BE2C (cell line): ENCODE data around the gene PCSK5.

ENCODE experiments used
- DNase-seq: peaks from one replicate; pipeline ENCODE4 v3.0.0-alpha.2; 2020
- H3K27me3 ChIP-seq: fragments of 250-450 bp; sonication (Bioruptor Pico); 2 replicates; pipeline ENCODE4 v1.5.1; 2020; ENCODE audit warnings: mild to moderate bottlenecking
- H3K36me3 ChIP-seq: fragments of 250-450 bp; sonication (Bioruptor Pico); 2 replicates; pipeline ENCODE4 v1.5.1; 2020; ENCODE audit warnings: mild to moderate bottlenecking
- H3K4me1 ChIP-seq: fragments of 250-450 bp; sonication (Bioruptor Pico); 2 replicates; pipeline ENCODE4 v1.5.1; 2020
- H3K4me3 ChIP-seq: 2 replicates; pipeline ENCODE4 v1.5.1; 2011; ENCODE audit warnings: low read depth, low read length
- H3K9me3 ChIP-seq: fragments of 250-450 bp; sonication (Bioruptor Pico); 2 replicates; pipeline ENCODE4 v1.5.1; 2020
- CTCF ChIP-seq: IDR thresholded peaks from 2 replicates; pipeline ENCODE4 v1.5.1; 2012; ENCODE audit warnings: mild to moderate bottlenecking, low read depth, low read length

Gene PCSK5

GRCh38 chr9:75880618-75881017 lies 9.9 kb upstream of the PCSK5 start:
- Histone ChIP-seq H3K4me3 (no peak overlapping the region), H3K9me3 (no peaks in the 10 kb centered on the region), H3K4me1 (no peaks in the 10 kb centered on the region), H3K36me3 (no peaks in the 10 kb centered on the region), H3K27me3 (0 out of 2 replicates have a peak, but pooled peaks cover 3% of the 10 kb centered on the region)
- DNase-seq = no peak
- TF ChIP-seq CTCF = no peak

- no peaks in the 10 kb centered on the region for H3K36me3 ChIP-seq
- TF ChIP-seq CTCF = no peak
- H3K4me3 ChIP-seq = no peak overlapping the region
- no peak for DNase-seq
- no peaks in the 10 kb centered on the region for H3K9me3 ChIP-seq
- H3K27me3 ChIP-seq = peaks cover 3% of the 10 kb centered on the region; the same call in 1 of the 2 replicates
- H3K4me1 ChIP-seq = no peaks in the 10 kb centered on the region
Observed at GRCh38 chr9:75881761-75882160, 8.7 kb upstream of the PCSK5 start.

- DNase-seq = no peak
Observed at GRCh38 chr9:75885652-75886051, 4.8 kb upstream of the PCSK5 start.

DNA sequence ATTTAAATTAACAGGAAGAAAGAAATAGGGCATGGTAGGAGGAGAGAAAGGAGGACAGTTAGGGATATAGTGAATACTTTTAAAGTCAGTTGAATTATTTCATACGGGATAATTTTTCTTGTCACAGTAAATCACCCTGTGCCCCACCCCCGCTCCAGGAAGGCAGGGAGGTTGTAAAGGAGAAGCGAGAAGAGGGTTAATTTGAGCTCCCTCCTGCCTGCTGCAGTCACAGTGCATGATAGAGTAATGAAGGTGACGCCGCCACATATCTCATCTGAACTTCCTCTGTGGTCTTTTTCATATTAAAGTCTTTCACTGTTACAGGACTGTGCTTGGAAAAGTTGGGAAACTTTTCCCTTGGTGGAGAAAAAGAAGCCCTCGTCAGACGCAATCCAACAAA lies 896 bp upstream of the PCSK5 start:
- H3K4me3 ChIP-seq = peak overlapping the region; percentile 70
- TF ChIP-seq CTCF = no peak

More at GRCh38 chr9:75885652-75886051, 4.8 kb upstream of the PCSK5 start:
- no peaks in the 10 kb centered on the region for H3K4me1 ChIP-seq
- no peaks in the 10 kb centered on the region for H3K9me3 ChIP-seq
- H3K36me3 ChIP-seq = no peaks in the 10 kb centered on the region
- no peak overlapping the region for H3K4me3 ChIP-seq
- H3K27me3 ChIP-seq = peaks cover 21% of the 10 kb centered on the region
- TF ChIP-seq CTCF = no peak

GRCh38 chr9:75889977-75890471 lies 449 bp upstream of the PCSK5 start:
- TF ChIP-seq CTCF = no peak
- no peaks in the 10 kb centered on the region for H3K36me3 ChIP-seq
- peak overlapping the region; percentile 70 for H3K4me3 ChIP-seq
- H3K4me1 ChIP-seq = no peaks in the 10 kb centered on the region
- no peak for DNase-seq
- no peaks in the 10 kb centered on the region for H3K9me3 ChIP-seq
- peaks cover 62% of the 10 kb centered on the region for H3K27me3 ChIP-seq

More for the DNA sequence above, 896 bp upstream of the PCSK5 start:
- Histone ChIP-seq H3K4me1 (no peaks in the 10 kb centered on the region), H3K36me3 (no peaks in the 10 kb centered on the region), H3K27me3 (peaks cover 57% of the 10 kb centered on the region), H3K9me3 (no peaks in the 10 kb centered on the region)
- no peak for DNase-seq

DNA sequence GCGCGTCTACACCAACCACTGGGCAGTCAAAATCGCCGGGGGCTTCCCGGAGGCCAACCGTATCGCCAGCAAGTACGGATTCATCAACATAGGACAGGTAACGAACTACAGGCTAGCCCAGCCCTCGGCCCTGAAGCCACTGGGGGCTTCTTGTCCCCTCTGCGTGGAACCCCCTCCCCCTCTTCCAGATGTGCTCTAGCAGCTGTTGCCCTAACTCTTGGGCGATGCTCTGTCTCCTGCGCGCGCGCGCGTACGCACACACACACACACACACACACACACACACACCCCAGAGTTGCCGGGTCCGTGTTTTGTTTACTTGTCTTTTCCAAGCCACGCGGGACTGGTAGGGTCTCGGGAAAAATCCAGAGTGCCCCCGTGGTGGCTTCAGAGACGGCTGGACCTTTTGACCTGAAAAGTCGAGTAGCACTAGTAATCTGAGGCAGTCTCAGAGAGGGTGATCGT lies 836 bp downstream of the PCSK5 start:
- TF ChIP-seq CTCF = no peak
- Histone ChIP-seq H3K4me1 (no peaks in the 10 kb centered on the region), H3K27me3 (peaks cover 71% of the 10 kb centered on the region), H3K36me3 (no peaks in the 10 kb centered on the region), H3K4me3 (peak overlapping the region; percentile 70), H3K9me3 (no peaks in the 10 kb centered on the region)
- peak; percentile 13 for DNase-seq
